Measurements from ENCODE around the gene ITM2B.

ITM2B gene

GRCh38 chr13:48263196-48263595 is 30.2 kb downstream of the ITM2B start:
- no peak for DNase-seq

DNA sequence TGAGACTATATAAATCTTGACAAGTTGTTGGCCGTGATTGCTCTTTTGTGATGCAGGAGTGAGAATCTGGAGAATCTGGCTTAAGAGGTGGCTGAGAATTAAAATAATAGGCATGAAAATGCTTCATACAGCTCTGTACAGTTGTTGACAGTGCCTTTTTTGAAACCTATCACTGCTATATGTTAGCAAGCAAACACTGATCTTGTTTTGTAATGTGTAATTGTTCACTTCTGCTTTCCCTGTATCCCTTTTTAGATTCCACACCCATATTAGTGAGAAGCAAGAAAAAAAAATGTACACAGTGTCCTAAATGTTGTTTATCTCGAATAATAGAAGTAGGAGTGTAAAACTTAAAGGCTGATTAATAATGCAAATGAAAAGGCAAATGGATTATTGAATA is 31.1 kb downstream of the ITM2B start:
- no peak for DNase-seq

GRCh38 chr13:48265217-48265815 is 32.3 kb downstream of the ITM2B start:
- no peak for DNase-seq

DNA sequence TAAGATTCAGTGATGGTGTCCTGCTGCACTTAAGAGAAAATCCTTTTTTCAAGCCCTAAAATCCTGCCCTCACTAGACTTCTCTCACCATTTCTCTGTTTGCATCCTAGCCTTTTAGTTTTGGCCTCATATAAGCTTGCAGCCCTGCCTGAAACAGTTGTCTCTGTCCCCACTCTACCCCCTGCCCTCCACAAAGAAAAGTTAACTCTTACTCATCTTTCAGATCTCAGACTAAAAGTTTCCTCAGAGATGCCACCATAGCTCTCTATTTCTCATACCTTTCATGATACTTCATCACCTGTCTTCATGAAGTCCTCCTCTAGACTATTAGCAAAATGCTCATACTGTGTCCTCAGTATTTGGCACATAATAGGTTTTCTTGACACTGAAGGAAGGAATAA is 33.1 kb downstream of the ITM2B start:
- DNase-seq = no peak

- DNase-seq = no peak
Measured at GRCh38 chr13:48266701-48267639, 34.0 kb downstream of the ITM2B start.

- DNase-seq = no peak
Measured at GRCh38 chr13:48268019-48268418, 35.0 kb downstream of the ITM2B start.

DNA sequence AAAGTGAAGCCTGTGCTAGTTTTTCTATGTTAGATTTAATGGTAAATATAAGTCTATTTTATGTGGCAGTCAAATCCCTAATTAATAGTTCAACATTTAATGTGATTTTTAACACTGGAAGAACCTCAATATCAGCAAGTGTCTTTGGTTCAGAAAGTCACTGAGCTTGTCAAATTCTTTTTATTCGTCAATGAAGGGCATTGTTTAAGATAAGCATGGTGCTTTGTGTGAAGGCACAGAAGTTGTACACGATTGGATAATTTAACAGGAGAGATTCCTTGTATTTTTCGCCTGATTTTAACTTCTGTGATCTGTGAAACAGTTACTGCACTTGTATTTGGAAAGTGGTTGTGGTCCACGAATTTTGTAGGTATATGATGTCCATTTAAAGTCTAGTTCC is 40.3 kb downstream of the ITM2B start:
- no peak for DNase-seq

DNA sequence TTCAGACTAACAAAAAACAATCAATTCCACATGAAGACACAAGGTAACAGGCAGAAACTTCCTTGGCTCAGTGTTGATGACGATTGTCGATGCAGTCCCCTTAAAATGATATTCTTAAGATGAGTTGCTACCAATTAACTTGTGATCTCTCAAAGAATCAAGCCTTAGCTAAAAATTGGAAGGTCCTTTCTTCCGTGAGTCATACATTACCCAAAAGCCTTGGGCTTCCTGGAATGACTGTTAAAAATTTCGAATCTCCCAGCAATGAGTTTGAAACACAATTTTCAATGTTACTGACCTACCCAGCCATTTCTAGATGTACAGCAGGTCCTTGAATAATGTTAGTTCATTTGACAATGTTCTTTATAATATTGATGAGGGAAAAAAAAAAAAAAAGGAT is 42.5 kb downstream of the ITM2B start:
- DNase-seq = no peak

GRCh38 chr13:48278806-48279205 is 45.8 kb downstream of the ITM2B start:
- DNase-seq = no peak

DNA sequence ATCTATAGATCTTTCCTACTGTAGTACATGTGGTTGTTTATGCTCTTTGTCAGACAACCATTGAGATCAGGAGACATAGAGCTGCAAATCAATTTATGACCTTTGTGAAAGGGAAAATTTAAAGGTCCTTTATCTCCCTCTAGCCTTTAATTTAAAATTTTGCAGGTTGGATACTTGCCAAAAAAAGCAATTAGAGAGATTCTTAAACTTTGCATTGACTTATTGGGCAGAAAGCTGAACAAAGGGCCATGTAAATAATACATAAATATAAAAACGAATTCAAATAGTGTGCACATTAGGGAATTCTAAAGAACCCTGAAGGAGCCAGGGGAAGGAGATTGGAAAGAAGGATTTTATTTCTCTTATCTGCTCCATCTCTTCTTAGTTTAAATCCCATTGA is 48.5 kb downstream of the ITM2B start:
- no peak for DNase-seq

GRCh38 chr13:48291730-48292129 is 58.7 kb downstream of the ITM2B start:
- DNase-seq = no peak

GRCh38 chr13:48292650-48293049 is 59.6 kb downstream of the ITM2B start:
- no peak for DNase-seq

DNA sequence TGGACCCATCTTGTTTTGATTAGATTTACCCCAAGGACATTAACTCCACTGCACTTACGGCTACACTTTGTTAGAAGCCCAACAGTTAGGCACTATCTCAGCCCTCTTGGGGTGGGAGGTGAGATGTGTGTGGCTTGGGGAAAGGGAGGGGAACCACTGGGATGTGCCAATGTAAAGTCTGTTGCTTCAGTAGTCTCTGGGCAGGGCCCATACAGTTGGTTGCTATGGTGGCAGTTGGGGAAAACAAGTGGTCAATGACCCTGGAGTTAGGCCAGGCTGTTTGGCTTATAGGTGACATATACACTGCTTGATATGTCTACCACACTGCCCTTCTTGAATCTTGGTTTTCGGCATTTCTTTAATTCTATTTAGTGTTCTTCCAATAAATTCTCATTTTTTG is 61.6 kb downstream of the ITM2B start:
- DNase-seq = no peak

DNA sequence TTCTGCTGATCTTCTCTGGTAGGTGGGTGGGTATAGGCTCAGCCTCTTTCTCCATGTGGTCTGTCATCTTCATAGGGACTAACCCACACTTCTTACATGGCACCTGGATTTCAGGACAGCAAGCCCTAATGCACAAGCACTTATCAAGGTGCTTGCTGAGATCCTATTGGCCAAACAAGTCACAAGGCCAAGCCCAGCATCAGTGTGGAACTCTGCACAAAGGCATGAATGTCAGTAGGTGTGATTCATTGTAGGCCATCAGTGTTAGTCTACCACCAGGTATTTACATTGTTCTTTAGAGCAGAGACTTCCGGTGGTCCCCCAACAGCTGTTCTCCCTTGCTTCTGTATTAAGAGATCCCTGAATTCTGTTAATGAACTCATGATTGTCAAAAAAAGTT is 62.3 kb downstream of the ITM2B start:
- DNase-seq = no peak

DNA sequence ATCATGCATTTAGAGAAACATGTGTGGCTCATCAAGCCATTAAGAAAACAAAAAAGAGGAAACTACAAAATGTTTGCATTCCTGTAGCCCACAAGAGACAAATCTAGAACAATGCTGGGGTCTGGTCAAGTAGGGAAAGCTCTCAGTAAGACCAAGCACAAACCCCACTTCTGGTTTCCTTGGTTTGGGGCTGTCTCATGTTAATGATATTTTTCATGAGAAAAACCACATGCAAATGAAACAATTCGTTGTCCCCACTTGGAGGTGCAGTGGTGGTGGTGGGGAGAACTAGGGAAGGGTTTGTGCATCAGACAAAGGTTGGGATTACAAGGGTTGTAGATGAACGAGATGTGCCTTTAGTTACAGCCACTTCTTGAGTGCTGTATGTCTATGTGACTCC is 63.5 kb downstream of the ITM2B start:
- DNase-seq = no peak

DNA sequence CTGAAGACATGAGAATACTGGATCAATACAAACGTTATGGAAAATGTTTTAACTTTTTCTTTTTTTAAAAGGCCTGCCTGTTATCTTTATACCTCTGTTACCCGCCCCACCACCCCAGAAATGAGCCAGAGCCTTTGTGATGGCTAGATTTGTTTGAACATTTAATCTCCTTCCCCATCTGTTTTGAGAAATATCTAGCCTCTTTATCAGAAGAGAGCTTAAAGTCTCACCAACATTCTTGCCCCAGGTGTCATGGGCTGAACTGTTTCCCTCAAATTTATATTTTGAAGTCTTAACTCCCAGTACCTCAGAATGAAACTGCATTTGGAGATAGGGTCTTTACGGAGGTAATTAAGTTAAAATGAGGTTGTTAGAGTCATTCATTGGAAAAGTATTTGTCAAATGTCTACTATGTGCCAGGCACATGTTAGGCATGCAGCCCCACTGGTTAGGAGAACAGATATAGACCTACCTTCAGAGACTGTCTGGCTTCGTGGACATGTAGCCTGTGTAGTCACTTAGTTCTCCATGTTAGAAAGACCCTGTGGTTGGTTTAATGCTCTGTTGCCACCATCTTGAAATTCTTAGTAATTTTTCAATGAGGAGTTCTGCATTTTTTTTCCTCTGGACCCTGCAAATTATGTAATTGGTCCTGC is 64.3 kb downstream of the ITM2B start:
- DNase-seq = no peak

DNA sequence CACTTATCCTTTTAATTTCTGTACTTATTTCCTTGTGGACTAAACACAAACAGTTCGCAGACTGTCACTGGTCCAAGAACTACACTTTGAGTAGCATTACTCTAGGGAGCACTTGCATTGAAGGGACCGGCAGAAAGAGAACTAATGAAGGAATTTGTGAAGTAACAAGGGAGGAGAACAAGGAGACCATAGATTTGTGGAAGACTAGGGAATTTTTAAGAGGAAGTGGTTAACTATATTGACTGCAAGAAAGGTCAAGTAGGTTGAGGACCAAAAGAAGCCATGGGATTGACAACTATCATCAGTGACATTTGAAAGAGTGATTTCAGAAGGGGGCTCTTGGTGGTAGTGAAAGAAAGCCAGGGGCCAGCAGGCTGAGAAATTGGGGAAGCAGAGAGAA is 66.6 kb downstream of the ITM2B start:
- DNase-seq = no peak

DNA sequence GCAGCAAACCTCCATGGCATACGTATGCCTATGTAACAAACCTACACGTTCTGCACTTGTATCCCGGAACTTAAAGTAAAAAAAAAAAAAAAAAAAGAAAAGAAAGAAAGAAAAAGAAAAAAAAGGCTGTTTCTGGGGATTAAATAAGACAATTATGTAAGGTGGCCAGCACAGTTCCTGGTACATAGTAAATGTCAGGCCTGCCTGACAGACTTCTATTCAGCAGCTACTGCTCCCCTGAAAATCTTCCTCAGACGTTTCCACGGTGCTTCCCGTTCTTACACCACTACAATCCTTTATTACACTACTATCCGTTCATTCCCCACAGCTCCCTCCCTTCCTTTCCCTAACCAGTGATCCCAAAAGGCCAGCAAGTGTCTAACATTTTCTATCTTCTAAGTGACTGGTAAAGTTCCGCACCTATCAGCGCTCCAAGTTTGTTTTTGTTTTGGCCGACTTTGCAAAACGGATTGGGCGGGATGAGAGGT is 69.9 kb downstream of the ITM2B start:
- no peak for DNase-seq

- peak; percentile 94 for DNase-seq
Measured at GRCh38 chr13:48303359-48304142, 70.5 kb downstream of the ITM2B start, which contains the start of gene RB1. TSS of gene RB1 (plus strand) at chr13:48303751. CDS start at chr13:48303913, 162 bp downstream.

- DNase-seq = peak; percentile 73
Measured at GRCh38 chr13:48304143-48304876, 71.3 kb downstream of the ITM2B start.

DNA sequence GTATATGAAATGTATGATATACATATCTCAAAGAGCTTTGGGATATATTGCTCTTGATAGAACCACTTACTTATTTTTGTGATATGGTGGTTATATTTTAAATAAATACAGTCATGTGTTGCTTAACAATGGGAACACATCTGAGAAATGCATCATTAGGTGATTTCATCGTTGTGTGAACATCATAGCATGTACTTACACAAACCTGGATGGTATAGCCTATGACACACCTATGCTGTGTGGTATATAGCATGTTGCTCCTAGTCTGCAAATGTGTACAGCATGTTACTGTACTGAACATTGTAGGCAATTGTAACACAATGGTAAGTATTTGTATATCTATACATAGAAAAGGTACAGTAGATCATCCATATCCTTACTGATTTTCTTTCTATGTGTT is 78.2 kb downstream of the ITM2B start:
- DNase-seq = no peak
